A673 (cell line): ENCODE data around the gene NOP56.

Experiments
- CTCF ChIP-seq: fragments of 300-800, 200-600 bp; sonication (generic); conservative IDR thresholded peaks from 2 replicates; pipeline ENCODE4 v1.5.1; 2017; ENCODE audit warnings: low read depth, mild to moderate bottlenecking, antibody characterized with exemption, low read length, moderate library complexity, mixed read lengths
- EZH2 ChIP-seq: fragments of 200-600 bp; sonication (generic); IDR thresholded peaks from 2 replicates; pipeline ENCODE4 v1.6.1; 2017; ENCODE audit warnings: borderline replicate concordance, low read depth, mild to moderate bottlenecking, mixed read lengths, antibody characterized with exemption, low read length; ENCODE audit not compliant: poor library complexity, severe bottlenecking

GRCh38 chr20:2687514-2687913 is 35.1 kb downstream of the NOP56 start:
- no peak for TF ChIP-seq CTCF
- no peak for TF ChIP-seq EZH2
